Right lobe of liver (tissue), 4 donors: ENCODE data around the gene ZNF593OS.

Experiments used
- POLR2A ChIP-seq: fragments of 450-650 bp; IDR thresholded peaks from one replicate; pipeline ENCODE4 v1.6.1; 2017; ENCODE audit warnings: antibody characterized with exemption, mild to moderate bottlenecking
- TF ChIP-seq, protein P1 (sequence below), 4 donors: fragments of 200-600 bp in 3 of 4; fragments of 450-650 bp in 1 of 4; IDR thresholded peaks; one replicate each; pipeline versions ENCODE4 v1.5.1 to v1.8.0; 2016 to 2022; ENCODE audit warnings: antibody characterized with exemption in 4 of 4, mild to moderate bottlenecking in 2 of 4
- donor health status: DM: no; HTN: no; CAD: no.
- donor health status: DM: no; HTN: no; CAD: no.
- donor health status: DM: no; HTN: yes; CAD: no.

DNA sequence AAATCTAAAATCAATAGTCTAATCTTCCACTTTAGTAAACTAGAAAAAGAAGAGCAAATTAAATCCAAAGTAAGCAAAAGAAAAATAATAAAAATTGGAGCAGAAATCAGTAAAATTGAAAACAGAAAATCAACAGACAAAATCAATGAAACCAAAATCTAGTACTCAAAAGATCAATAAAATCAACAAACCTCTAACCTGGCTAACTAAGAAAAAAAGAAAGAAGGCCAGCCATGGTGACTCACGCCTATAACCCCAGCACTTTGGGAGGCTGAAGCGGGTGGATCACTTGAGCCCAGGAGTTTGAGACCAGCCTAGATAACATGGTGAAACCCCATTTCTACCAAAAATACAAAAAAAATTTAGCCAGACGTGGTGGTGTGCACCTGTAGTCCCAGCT lies 37.2 kb downstream of the ZNF593OS start:
- TF ChIP-seq, protein P1, sequence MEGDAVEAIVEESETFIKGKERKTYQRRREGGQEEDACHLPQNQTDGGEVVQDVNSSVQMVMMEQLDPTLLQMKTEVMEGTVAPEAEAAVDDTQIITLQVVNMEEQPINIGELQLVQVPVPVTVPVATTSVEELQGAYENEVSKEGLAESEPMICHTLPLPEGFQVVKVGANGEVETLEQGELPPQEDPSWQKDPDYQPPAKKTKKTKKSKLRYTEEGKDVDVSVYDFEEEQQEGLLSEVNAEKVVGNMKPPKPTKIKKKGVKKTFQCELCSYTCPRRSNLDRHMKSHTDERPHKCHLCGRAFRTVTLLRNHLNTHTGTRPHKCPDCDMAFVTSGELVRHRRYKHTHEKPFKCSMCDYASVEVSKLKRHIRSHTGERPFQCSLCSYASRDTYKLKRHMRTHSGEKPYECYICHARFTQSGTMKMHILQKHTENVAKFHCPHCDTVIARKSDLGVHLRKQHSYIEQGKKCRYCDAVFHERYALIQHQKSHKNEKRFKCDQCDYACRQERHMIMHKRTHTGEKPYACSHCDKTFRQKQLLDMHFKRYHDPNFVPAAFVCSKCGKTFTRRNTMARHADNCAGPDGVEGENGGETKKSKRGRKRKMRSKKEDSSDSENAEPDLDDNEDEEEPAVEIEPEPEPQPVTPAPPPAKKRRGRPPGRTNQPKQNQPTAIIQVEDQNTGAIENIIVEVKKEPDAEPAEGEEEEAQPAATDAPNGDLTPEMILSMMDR (IDR thresholded peaks at IDR 0.05) = no peak
- no peak for TF ChIP-seq POLR2A
